ENCODE results near the gene SEPHS1. TPM values are rescaled to one million over a fixed set of nuclear protein-coding genes. Genes with fewer than 3 reads are reported as not detected.

SEPHS1 gene
- total RNA-seq, 4 donors from 2014 or later: 60.0 to 85.6 (median 68.1) TPM

DNA sequence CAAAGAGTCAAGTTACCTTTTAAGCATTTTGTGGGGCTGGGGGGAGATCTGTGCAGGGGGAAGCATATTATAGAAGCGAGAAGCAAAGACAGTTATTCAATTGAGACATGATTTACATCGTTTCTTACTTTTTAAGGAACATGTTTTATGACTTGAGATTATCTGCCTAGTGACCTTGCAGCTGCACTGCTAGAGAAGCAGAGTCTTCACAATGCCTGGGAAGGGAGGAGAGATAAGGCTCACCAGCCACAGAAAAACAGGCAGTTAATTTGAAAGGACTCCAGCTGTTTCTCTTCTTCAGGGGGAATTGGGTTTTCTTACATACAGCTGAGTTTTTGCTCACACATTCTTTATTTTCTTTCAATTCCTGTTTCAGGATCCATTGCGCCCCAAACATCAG, 79.3 kb downstream of the SEPHS1 start:
- Histone ChIP-seq H3K9me3 (no peaks in the 10 kb centered on the region), H3K27me3 (no peaks in the 10 kb centered on the region), H3K36me3 (no peaks in the 10 kb centered on the region), H3K4me3 (replicated peaks in 1 of 3) (no peak overlapping the region), H3K27ac (no peak overlapping the region), H3K4me1 (peaks cover 10 to 15% of the 10 kb centered on the region in 2 donors)
- no peak for DNase-seq
- WGBS, 2 donors: 46 to 67% methylated on average over 3 of the region's 3 CpGs
- intact Hi-C loops (cut with DNase I): no loop called here
- TF ChIP-seq, protein P1, sequence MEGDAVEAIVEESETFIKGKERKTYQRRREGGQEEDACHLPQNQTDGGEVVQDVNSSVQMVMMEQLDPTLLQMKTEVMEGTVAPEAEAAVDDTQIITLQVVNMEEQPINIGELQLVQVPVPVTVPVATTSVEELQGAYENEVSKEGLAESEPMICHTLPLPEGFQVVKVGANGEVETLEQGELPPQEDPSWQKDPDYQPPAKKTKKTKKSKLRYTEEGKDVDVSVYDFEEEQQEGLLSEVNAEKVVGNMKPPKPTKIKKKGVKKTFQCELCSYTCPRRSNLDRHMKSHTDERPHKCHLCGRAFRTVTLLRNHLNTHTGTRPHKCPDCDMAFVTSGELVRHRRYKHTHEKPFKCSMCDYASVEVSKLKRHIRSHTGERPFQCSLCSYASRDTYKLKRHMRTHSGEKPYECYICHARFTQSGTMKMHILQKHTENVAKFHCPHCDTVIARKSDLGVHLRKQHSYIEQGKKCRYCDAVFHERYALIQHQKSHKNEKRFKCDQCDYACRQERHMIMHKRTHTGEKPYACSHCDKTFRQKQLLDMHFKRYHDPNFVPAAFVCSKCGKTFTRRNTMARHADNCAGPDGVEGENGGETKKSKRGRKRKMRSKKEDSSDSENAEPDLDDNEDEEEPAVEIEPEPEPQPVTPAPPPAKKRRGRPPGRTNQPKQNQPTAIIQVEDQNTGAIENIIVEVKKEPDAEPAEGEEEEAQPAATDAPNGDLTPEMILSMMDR (IDR thresholded peaks at IDR 0.05): no peak
- TF ChIP-seq POLR2A (IDR thresholded peaks at IDR 0.05): no peak

DNA sequence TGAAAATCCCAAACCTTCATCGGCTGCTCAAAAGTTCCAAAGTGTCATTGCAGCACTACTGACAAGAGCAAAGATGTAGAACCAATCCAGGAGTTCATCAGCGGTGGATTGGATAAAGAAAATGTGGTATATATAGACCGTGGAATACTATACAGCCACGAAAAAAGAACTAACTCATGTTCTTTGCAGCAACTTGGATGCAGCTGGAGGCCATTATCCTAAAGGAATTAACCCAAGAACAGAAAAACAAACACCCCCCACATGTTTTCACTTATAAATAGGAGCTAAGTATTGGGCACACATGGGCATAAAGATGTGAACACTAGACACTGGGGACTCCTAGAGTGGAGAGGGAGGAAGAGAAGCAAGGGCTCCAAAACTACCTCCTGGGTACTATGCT, 79.8 kb downstream of the SEPHS1 start:
- no peaks in the 10 kb centered on the region for H3K9me3 ChIP-seq
- H3K4me1 ChIP-seq: peaks cover 10 to 15% of the 10 kb centered on the region in 2 donors
- 74 to 85% methylated on average over 4 of the region's 4 CpGs for WGBS, 2 donors
- H3K36me3 ChIP-seq: no peaks in the 10 kb centered on the region
- no peaks in the 10 kb centered on the region for H3K27me3 ChIP-seq
- H3K4me3 ChIP-seq (replicated peaks in 1 of 3): no peak overlapping the region
- DNase-seq: no peak
- intact Hi-C loops (cut with DNase I): no loop called here
- H3K27ac ChIP-seq: no peak overlapping the region
- no peak for TF ChIP-seq POLR2A (IDR thresholded peaks at IDR 0.05)
- TF ChIP-seq, protein P1 (IDR thresholded peaks at IDR 0.05): no peak

Other genes with a start within 250 kb of the SEPHS1 start
- 10 to 100 TPM; 19.9 to 39.5 (median 26.8) TPM for gene OPTN, start 248.1 kb downstream of the SEPHS1 start, total RNA-seq
- gene MCM10, start 186.7 kb downstream of the SEPHS1 start, total RNA-seq: 1 to 10 TPM in 1 of 4 donors, under 1 TPM in 3; 0.24 to 1.4 (median 0.49) TPM
- gene UCMA, start 113.9 kb downstream of the SEPHS1 start, total RNA-seq: not detected
- gene PHYH, start 48.2 kb downstream of the SEPHS1 start, total RNA-seq: 10 to 100 TPM; 48.5 to 86.8 (median 71.4) TPM
- gene BEND7, start 180.7 kb upstream of the SEPHS1 start, total RNA-seq: 100 to 1,000 TPM in 2 of 4 donors, 10 to 100 TPM in 2; 51.3 to 106 (median 84.3) TPM
- 10 to 100 TPM; 38.1 to 58.8 (median 48.5) TPM for gene PRPF18, start 238.7 kb upstream of the SEPHS1 start, total RNA-seq

Data from thyroid gland (tissue), 4 donors.